ENCODE measurements around the gene ACADL.
"Not testable (repeated sequence)": the region's sequence is repeated elsewhere in the genome, so short reads cannot be mapped to it uniquely, and the experiment has no call there.

Gene ACADL

GRCh38 chr2:210199854-210200253 is 25.4 kb downstream of the ACADL start:
- no peak for DNase-seq

DNA sequence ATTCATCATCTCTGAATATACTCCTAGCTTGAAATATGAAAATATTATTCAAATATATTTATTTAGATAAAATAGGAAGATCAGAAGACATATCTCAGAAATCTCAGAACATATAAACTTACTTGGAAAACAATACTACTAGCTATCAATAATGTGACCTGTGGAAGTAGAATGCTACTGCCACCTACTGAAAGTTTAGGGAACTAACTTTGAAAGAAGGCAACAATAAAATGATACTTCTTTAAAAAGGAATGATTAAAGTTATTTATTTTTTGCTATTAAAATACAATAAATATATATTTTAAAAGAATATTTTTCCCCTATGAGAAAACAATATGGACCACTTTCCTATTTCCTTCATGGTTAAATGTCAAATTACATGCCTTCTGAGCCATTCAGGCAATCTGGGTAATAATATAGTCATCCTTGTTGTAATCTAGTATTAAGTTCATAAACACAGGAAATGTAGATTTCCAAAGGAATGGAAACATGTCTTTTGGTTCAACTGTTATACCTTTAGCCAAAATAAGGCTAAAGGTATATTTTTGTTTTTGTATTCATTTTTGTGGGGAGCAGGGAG is 26.0 kb downstream of the ACADL start:
- DNase-seq: peak; percentile 43

- no peak for DNase-seq
Measured at GRCh38 chr2:210198326-210198725, 26.9 kb downstream of the ACADL start.

DNA sequence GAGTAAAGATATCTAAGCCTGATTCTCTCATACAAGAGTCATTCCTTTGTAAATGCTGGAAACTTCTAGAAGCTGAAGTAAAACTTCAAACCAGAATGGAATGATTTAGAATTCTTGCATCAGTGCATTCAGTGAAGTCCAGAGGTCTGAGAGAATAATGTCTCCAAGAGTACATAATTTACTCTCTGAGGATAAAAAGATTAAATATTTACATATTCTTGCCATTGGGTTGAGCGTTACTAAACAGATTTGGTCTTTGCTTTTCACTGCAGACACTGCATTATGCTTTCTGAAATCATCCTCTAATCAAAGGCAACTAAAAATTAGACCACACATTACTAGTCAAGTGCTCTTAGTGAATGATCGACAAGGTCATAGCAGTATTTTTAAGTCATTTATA is 27.5 kb downstream of the ACADL start:
- no peak for DNase-seq

DNA sequence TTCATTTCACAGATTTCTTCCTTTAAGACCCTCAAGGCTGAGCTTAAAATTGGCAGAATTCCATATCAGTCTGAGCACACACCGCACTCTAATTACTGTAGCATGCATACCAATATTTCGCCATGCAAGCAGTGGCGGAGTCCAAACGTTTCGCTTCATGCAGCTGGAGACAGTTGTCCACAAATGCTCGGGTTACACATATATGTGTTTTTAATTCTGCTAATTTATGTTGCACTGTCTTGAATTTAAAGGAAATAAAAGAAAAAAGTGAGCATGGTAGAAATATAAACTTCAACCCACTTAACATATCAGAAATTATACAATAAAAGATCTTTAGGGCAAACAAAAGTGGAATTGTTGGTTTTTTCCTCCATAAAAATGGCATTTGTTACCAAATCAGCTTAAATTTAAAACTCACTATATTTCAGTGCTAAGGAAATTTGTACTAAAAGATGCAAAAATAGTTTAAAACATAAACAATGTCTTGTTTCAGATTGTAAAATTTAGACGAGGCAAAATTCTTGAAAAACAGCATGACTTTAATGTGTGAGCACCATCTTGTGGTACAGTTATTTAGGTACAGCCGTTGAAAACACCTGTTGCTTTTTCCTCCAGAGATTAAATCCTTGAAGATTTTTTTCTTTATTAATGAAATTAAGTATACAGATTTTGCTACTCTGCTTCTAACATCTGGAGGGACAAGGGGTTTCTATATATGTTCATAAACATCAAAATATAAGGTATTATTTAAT is 30.0 kb downstream of the ACADL start:
- peak; percentile 54 for DNase-seq

- no peak for DNase-seq
Measured at GRCh38 chr2:210190345-210190744, 34.9 kb downstream of the ACADL start.

DNA sequence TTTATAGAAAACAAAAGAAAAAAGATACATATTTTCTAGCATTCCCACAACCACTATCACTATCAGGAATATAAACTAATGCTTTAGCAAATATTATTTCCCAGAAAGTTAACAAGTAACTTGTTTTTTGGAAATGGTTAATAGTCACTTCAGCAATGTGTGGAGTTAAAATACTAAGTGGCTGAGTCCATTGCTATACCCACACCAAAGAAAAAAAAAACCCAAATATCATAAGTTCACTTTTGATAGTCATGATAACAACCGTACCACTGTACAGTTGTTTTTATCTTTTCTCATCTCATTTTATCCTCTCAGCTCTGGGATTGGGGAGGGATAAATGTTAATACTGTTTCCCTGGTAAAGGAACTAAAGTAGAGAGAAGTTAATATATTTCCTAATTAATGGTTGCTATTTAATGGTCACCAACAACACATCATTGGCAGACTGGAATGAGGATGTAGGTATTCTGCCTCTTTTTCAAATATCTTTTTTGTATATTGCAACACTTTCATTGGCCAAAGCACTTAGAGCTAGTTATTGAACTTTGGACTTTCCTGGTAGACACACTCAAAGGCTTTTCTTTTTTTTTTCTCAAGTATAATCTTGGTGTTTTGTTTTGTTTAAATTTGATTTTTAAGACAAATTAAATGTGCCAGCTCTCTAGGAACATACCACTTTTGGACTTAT is 35.7 kb downstream of the ACADL start:
- no peak for DNase-seq

- no peak for DNase-seq
Measured at GRCh38 chr2:210188755-210189154, 36.5 kb downstream of the ACADL start.

- DNase-seq: no peak
Measured at GRCh38 chr2:210188190-210188589, 37.1 kb downstream of the ACADL start.

- DNase-seq: peak; percentile 55
Measured at GRCh38 chr2:210183936-210184335, 41.3 kb downstream of the ACADL start.

- peak; percentile 30 for DNase-seq
Measured at GRCh38 chr2:210181606-210182088, 43.6 kb downstream of the ACADL start.

- not testable (repeated sequence) for DNase-seq
Measured at GRCh38 chr2:210181033-210181605, 44.1 kb downstream of the ACADL start.

GRCh38 chr2:210180477-210180876 is 44.8 kb downstream of the ACADL start:
- DNase-seq: no peak

- no peak for DNase-seq
Measured at GRCh38 chr2:210179351-210179990, 45.8 kb downstream of the ACADL start.

DNA sequence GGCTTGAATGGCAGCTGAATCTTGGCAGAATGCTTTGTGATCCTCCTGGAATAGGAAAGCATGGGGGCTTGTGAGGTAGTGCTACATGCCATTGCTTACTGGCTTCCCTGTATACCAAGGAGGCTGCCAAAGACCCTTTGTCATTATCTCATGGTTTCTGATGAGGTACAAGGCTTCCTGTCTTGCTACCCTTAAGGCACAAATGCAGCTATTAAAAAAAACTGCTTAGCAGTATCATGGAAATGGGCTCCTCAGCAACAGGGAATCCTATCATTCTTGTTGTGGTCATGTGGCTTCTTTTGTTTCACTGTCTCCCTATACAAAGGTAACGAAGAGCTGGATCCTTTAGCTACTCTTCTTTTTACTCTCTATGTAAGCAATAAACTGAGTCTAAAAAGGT is 47.5 kb downstream of the ACADL start:
- DNase-seq: no peak

- not testable (repeated sequence) for DNase-seq
Measured at GRCh38 chr2:210177115-210177514, 48.1 kb downstream of the ACADL start.

GRCh38 chr2:210174086-210174485 is 51.2 kb downstream of the ACADL start:
- DNase-seq: no peak

- DNase-seq: no peak
Measured at GRCh38 chr2:210172219-210172575, 53.0 kb downstream of the ACADL start.

- peak; percentile 97 for DNase-seq
Measured at GRCh38 chr2:210171309-210172218, 53.7 kb downstream of the ACADL start, which contains the start of gene KANSL1L. Gene KANSL1L, minus strand, starts transcription at chr2:210171409. Its CDS starts 16,827 bp downstream, at chr2:210154582.

- peak; percentile 98 for DNase-seq
Measured at GRCh38 chr2:210170446-210171303, 54.6 kb downstream of the ACADL start.

GRCh38 chr2:210170196-210170445 is 55.1 kb downstream of the ACADL start:
- DNase-seq: no peak

All from activated CD4-positive, alpha-beta T cell treated with anti-CD3 and anti-CD28 coated beads, Interleukin-10, Interleukin-2, amounts not matched to agents 100 ng/mL and 50 ng/mL, durations not matched to agents 16 hours and 8 hours (primary cell).